Tibial nerve (tissue), 4 donors: ENCODE data around the gene VOPP1. TPM values are rescaled to one million over a fixed set of nuclear protein-coding genes. Genes with fewer than 3 reads are reported as not detected.

ENCODE experiments used
- DNase-seq, 2 donors: peaks; one replicate each; pipeline ENCODE4 v3.0.0-alpha.2; 2019; ENCODE audit warnings: low spot score in 2 of 2
- H3K27ac ChIP-seq, 4 donors: fragments of 200-600 bp; sonication (generic) in 3 of 4; one replicate each; pipeline ENCODE4 v1.5.1; 2017 to 2019; ENCODE audit warnings: mild to moderate bottlenecking in 1 of 4
- H3K27me3 ChIP-seq, 2 donors: fragments of 200-600 bp; sonication (generic) in 1 of 2; one replicate each; pipeline versions ENCODE4 v1.5.1 to v1.6.0; 2017 to 2019
- H3K36me3 ChIP-seq, 3 donors: fragments of 200-600 bp; sonication (generic); one replicate each; pipeline ENCODE4 v1.5.1; 2018 to 2019
- H3K4me1 ChIP-seq, 4 donors: fragments of 200-600 bp; sonication (generic) in 3 of 4; one replicate each; pipeline ENCODE4 v1.5.1; 2017 to 2019
- H3K4me3 ChIP-seq, 4 donors: fragments of 200-600 bp; sonication (generic) in 3 of 4; one replicate each; pipeline ENCODE4 v1.5.1; 2017 to 2019; ENCODE audit warnings: mild to moderate bottlenecking in 1 of 4, moderate library complexity in 1 of 4
- H3K9me3 ChIP-seq, 4 donors: fragments of 200-600 bp; sonication (generic) in 3 of 4; one replicate each; pipeline ENCODE4 v1.5.1; 2017 to 2019
- CTCF ChIP-seq, 5 experiments: fragments of 200-600 bp in 3 of 5; fragments of 450-650 bp in 2 of 5; sonication (generic) in 3 of 5; IDR thresholded peaks; one replicate each; pipeline ENCODE4 v1.5.1; 2016 to 2019; ENCODE audit warnings: antibody characterized with exemption in 5 of 5, mild to moderate bottlenecking in 3 of 5, moderate library complexity in 2 of 5
- EP300 ChIP-seq, 2 donors: sonication (generic); formaldehyde crosslinking; IDR thresholded peaks; one replicate each; pipeline ENCODE4 v1.6.1; 2017; ENCODE audit warnings: antibody characterized with exemption in 2 of 2, mild to moderate bottlenecking in 1 of 2
- POLR2A ChIP-seq, 2 donors: fragments of 450-650 bp; IDR thresholded peaks; one replicate each; pipeline ENCODE4 v1.6.1; 2017; ENCODE audit warnings: antibody characterized with exemption in 2 of 2, mild to moderate bottlenecking in 2 of 2, moderate library complexity in 2 of 2
- WGBS, 2 donors: methylation state at CpG; one replicate each; pipeline ENCODE4 v1.1.5; 2018; 5-methylcytosine and 5-hydroxymethylcytosine counted together
- total RNA-seq, 4 donors: library from RNA; depleted of rRNA; stranded (reverse); fragments of >200 nt; gene quantifications; one replicate each; pipeline ENCODE4 v1.1.0, GENCODE V29; 2016

Gene VOPP1
- total RNA-seq, 4 donors from 2014 or later: 49.2 to 58.5 (median 54.8) TPM

DNA sequence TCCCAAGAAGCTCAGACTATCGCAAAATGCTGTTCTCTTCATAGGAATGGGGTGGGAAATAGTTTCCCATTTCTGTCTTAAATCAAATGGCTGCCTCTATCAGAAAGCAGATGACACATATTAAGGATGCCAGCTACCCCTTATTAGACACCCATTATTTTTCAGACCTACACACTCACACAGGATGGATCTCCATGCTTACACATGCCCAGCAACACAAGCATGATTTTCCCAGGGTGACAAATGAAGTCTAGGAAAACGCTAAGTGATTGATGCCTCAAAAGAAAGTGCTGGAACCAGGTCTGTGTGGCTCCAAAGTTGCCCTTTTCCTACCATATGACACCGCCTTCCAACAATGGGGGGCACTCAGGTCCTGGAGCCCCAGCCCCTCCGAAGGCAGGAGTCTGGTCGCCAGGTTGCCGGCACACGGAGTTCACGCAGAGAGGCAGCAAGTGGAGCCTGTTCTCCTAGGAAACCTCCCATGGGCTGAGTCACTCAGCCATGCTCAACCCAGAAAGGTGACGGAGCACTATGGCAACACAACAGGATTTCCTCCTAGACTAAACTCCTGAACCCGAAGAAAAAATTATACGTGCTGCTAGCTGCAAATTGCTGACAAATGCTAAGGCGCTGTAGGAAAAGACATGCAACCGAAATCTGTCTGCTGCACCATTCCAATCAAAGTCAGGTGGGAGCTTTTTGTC is 19.8 kb downstream of the VOPP1 start:
- Histone ChIP-seq H3K27me3 (no peaks in the 10 kb centered on the region), H3K4me3 (no peak overlapping the region), H3K9me3 (no peaks in the 10 kb centered on the region), H3K27ac (no peak overlapping the region), H3K4me1 (peaks cover 0 to 41% (median 11%) of the 10 kb centered on the region in 4 donors), H3K36me3 (peaks cover 0 to 12% (median 0%) of the 10 kb centered on the region in 3 donors)
- TF ChIP-seq EP300 (IDR thresholded peaks at IDR 0.05): peak in 1 of 2 donors; percentile 20
- TF ChIP-seq POLR2A (IDR thresholded peaks at IDR 0.05): no peak
- DNase-seq: no peak
- 77 to 81% methylated on average over 13 of the region's 13 CpGs for WGBS, 2 donors

DNA sequence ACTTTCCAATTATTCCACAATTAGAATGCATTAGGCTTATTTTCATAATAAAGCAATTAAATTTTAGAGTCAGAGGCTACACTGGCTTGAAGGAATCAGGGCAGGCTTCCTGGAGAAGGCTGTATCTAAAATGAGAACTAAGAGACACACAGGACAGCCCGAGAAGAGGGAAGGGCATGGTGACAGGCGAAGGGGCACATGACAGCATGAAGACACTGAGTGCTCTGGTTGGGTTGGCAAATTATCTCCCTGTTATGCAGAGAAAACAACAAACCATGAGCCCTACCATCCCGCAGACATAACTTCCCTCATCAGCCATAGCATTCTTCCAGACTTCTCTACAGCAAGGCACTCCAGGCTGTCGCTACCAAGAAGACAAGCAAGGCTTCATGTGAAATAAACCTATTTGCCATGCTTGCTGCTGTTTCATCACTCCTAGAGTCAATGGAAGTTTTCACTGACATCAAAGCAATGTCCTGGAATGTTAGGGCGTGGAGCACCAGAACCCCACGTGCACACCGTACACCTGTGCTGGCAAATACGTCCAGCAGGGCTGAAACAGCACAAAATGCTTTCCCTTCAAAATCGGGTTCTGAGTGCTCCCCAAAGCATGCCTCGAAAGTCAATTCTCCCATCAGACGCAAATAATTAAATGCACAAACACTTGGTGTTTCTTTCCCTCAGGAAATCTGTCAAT is 21.3 kb downstream of the VOPP1 start:
- H3K4me1 ChIP-seq: peaks cover 0 to 52% (median 20%) of the 10 kb centered on the region in 4 donors
- WGBS, 2 donors: 85 to 90% methylated on average over 11 of the region's 11 CpGs
- no peak for TF ChIP-seq EP300 (IDR thresholded peaks at IDR 0.05)
- TF ChIP-seq POLR2A (IDR thresholded peaks at IDR 0.05): no peak
- TF ChIP-seq CTCF (IDR thresholded peaks at IDR 0.05): no peak

DNA sequence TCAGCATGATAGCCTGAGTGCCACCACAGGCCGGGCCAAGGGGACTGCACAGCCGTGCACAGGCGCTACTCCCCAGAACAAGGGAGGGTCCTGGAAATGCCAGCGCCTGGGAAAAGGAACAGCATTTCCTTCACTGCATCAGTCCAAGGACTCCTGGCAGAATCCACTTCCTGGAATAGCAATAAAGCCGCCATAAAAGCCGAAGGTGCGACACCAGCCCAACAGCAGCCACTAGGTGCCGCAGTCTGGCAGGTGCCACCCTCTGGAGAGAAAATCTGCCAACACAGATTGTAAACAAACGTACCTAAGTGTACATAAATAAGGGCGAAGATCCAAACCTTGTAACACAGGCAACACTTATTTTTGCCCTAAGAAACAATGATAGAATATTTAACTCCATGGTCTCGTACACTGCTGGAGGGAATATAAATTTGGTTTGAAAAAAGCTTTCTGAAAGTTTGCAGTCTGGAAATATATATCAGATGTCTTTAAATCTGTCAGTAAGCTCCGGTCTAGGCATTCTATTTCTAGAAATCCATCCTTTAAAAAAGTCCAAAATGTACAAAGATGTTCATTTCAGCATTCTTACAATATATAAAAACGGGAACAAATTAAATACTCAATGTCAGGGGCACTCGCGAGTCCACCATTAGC is 22.2 kb downstream of the VOPP1 start:
- Histone ChIP-seq H3K4me1 (peaks cover 0 to 52% (median 21%) of the 10 kb centered on the region in 4 donors), H3K4me3 (no peak overlapping the region), H3K27ac (peak overlapping the region in 1 of 4 donors; percentile 59), H3K36me3 (peaks cover 0 to 2% (median 0%) of the 10 kb centered on the region in 3 donors), H3K27me3 (no peaks in the 10 kb centered on the region), H3K9me3 (no peaks in the 10 kb centered on the region)
- TF ChIP-seq CTCF (IDR thresholded peaks at IDR 0.05) (peak in 1 of 5 experiments; percentile 43), EP300 (IDR thresholded peaks at IDR 0.05) (no peak)
- no peak for DNase-seq
- WGBS, 2 donors: 86 to 89% methylated on average over 15 of the region's 15 CpGs

More for the DNA sequence above, 21.3 kb downstream of the VOPP1 start:
- no peak for DNase-seq
- H3K36me3 ChIP-seq: peaks cover 0 to 10% (median 0%) of the 10 kb centered on the region in 3 donors
- H3K27ac ChIP-seq: no peak overlapping the region
- H3K4me3 ChIP-seq: no peak overlapping the region
- H3K27me3 ChIP-seq: no peaks in the 10 kb centered on the region
- H3K9me3 ChIP-seq: no peaks in the 10 kb centered on the region

GRCh38 chr7:55549457-55549856 is 22.8 kb downstream of the VOPP1 start:
- TF ChIP-seq EP300 (IDR thresholded peaks at IDR 0.05) (no peak), POLR2A (IDR thresholded peaks at IDR 0.05) (no peak), CTCF (IDR thresholded peaks at IDR 0.05) (no peak)
- H3K4me1 ChIP-seq: peaks cover 0 to 52% (median 21%) of the 10 kb centered on the region in 4 donors
- 91 to 94% methylated on average over 6 to 7 of the region's 7 CpGs for WGBS, 2 donors
- H3K27ac ChIP-seq: peak overlapping the region in 2 of 4 donors; percentile 59 to 70
- H3K36me3 ChIP-seq: no peaks in the 10 kb centered on the region
- H3K9me3 ChIP-seq: no peaks in the 10 kb centered on the region
- H3K27me3 ChIP-seq: no peaks in the 10 kb centered on the region
- no peak for DNase-seq
- H3K4me3 ChIP-seq: no peak overlapping the region

DNA sequence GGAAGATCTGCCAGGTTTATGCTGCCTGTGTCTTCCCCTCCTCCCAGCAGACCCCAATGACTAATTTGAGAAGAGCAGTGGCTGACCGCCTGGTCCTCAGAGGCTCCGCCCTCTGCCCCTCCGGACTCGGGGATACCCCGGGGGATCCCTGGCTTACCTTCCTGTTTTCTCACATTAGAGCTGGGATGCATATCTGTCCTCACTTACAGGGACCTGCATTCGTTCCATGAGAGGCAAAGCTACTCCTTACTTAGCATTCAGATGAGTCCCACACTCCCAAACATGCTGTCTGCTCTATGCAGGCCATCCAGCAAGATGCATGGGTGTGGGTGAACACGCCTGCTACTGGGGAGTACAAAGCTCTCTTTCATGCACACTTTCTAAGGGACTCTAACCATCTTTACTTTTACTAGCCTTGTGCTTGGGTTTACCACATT is 24.0 kb downstream of the VOPP1 start:
- no peaks in the 10 kb centered on the region for H3K9me3 ChIP-seq
- peak overlapping the region in 1 of 4 donors; percentile 11 for H3K27ac ChIP-seq
- H3K27me3 ChIP-seq: no peaks in the 10 kb centered on the region
- no peak for DNase-seq
- peaks cover 0 to 45% (median 20%) of the 10 kb centered on the region in 4 donors for H3K4me1 ChIP-seq
- no peaks in the 10 kb centered on the region for H3K36me3 ChIP-seq
- no peak overlapping the region for H3K4me3 ChIP-seq
- TF ChIP-seq CTCF (IDR thresholded peaks at IDR 0.05): no peak
- TF ChIP-seq POLR2A (IDR thresholded peaks at IDR 0.05): no peak
- TF ChIP-seq EP300 (IDR thresholded peaks at IDR 0.05): no peak
- 51% methylated on average over 7 of the region's 7 CpGs for WGBS, 2 donors
